Muscle layer of duodenum (tissue), 2 donors: ENCODE results near the gene NEDD9.

Experiments
- H3K27ac ChIP-seq: one replicate; pipeline ENCODE4 v1.7.0; 2013; ENCODE audit warnings: mild to moderate bottlenecking, low read length
- H3K27me3 ChIP-seq: one replicate; pipeline ENCODE4 v1.7.0; 2013; ENCODE audit warnings: low read depth, mild to moderate bottlenecking, control low read depth, low read length
- H3K36me3 ChIP-seq, 2 donors: one replicate each; pipeline ENCODE4 v1.7.0; 2013; ENCODE audit warnings: low read length in 2 of 2, control low read depth in 1 of 2, mild to moderate bottlenecking in 1 of 2; ENCODE audit not compliant: insufficient read depth in 2 of 2, control insufficient read depth in 1 of 2
- H3K4me1 ChIP-seq, 2 donors: one replicate each; pipeline ENCODE4 v1.7.0; 2013; ENCODE audit warnings: low read length in 2 of 2, mild to moderate bottlenecking in 2 of 2, control low read depth in 1 of 2, moderate library complexity in 1 of 2; ENCODE audit not compliant: insufficient read depth in 2 of 2, control insufficient read depth in 1 of 2
- H3K4me3 ChIP-seq, 2 donors: one replicate each; pipeline ENCODE4 v1.7.0; 2013; ENCODE audit warnings: low read length in 2 of 2, low read depth in 1 of 2, mild to moderate bottlenecking in 1 of 2
- H3K9me3 ChIP-seq, 2 donors: one replicate each; pipeline ENCODE4 v1.7.0; 2013; ENCODE audit warnings: low read length in 2 of 2, control low read depth in 1 of 2, mild to moderate bottlenecking in 1 of 2; ENCODE audit not compliant: control insufficient read depth in 1 of 2
- donor health status: healthy.

NEDD9 gene

GRCh38 chr6:11179419-11180202 lies 52.9 kb downstream of the NEDD9 start:
- Histone ChIP-seq H3K27me3 (no peaks in the 10 kb centered on the region), H3K27ac (no peak overlapping the region), H3K4me3 (no peak overlapping the region), H3K4me1 (no peaks in the 10 kb centered on the region), H3K36me3 (no peaks in the 10 kb centered on the region), H3K9me3 (no peaks in the 10 kb centered on the region)

- H3K27ac ChIP-seq, result no peak overlapping the region
- no peaks in the 10 kb centered on the region for H3K4me1 ChIP-seq
- H3K9me3 ChIP-seq, result no peaks in the 10 kb centered on the region
- H3K4me3 ChIP-seq, result no peak overlapping the region
- H3K36me3 ChIP-seq, result no peaks in the 10 kb centered on the region
- H3K27me3 ChIP-seq, result no peaks in the 10 kb centered on the region
Observed at GRCh38 chr6:11179088-11179418, 53.4 kb downstream of the NEDD9 start.

- H3K36me3 ChIP-seq, result no peaks in the 10 kb centered on the region
- H3K4me1 ChIP-seq, result peaks cover 0 to 4% of the 10 kb centered on the region in 2 donors
Observed at GRCh38 chr6:11177271-11177670, 55.2 kb downstream of the NEDD9 start.

GRCh38 chr6:11174242-11174611 lies 58.2 kb downstream of the NEDD9 start:
- H3K4me1 ChIP-seq, result peaks cover 0 to 4% of the 10 kb centered on the region in 2 donors
- no peaks in the 10 kb centered on the region for H3K27me3 ChIP-seq
- no peak overlapping the region for H3K4me3 ChIP-seq
- H3K36me3 ChIP-seq, result no peaks in the 10 kb centered on the region
- H3K27ac ChIP-seq, result no peak overlapping the region
- H3K9me3 ChIP-seq, result no peaks in the 10 kb centered on the region

More at GRCh38 chr6:11177271-11177670, 55.2 kb downstream of the NEDD9 start:
- no peaks in the 10 kb centered on the region for H3K27me3 ChIP-seq
- H3K27ac ChIP-seq, result no peak overlapping the region
- H3K4me3 ChIP-seq, result no peak overlapping the region
- no peaks in the 10 kb centered on the region for H3K9me3 ChIP-seq

- Histone ChIP-seq H3K9me3 (no peaks in the 10 kb centered on the region), H3K4me3 (no peak overlapping the region), H3K27me3 (no peaks in the 10 kb centered on the region), H3K27ac (no peak overlapping the region), H3K36me3 (no peaks in the 10 kb centered on the region), H3K4me1 (peaks cover 0 to 4% of the 10 kb centered on the region in 2 donors)
Observed at GRCh38 chr6:11172501-11173327, 59.8 kb downstream of the NEDD9 start.

- Histone ChIP-seq H3K27me3 (no peaks in the 10 kb centered on the region), H3K36me3 (no peaks in the 10 kb centered on the region), H3K27ac (no peak overlapping the region), H3K4me1 (peaks cover 0 to 4% of the 10 kb centered on the region in 2 donors), H3K4me3 (no peak overlapping the region), H3K9me3 (no peaks in the 10 kb centered on the region)
Observed at GRCh38 chr6:11171952-11172351, 60.5 kb downstream of the NEDD9 start.

GRCh38 chr6:11168091-11168635 lies 64.3 kb downstream of the NEDD9 start:
- no peaks in the 10 kb centered on the region for H3K27me3 ChIP-seq
- no peak overlapping the region for H3K27ac ChIP-seq
- no peaks in the 10 kb centered on the region for H3K36me3 ChIP-seq
- no peaks in the 10 kb centered on the region for H3K9me3 ChIP-seq
- H3K4me1 ChIP-seq, result peaks cover 0 to 4% of the 10 kb centered on the region in 2 donors
- H3K4me3 ChIP-seq, result no peak overlapping the region

GRCh38 chr6:11166948-11167347 lies 65.5 kb downstream of the NEDD9 start:
- Histone ChIP-seq H3K4me3 (no peak overlapping the region), H3K9me3 (no peaks in the 10 kb centered on the region), H3K27me3 (no peaks in the 10 kb centered on the region), H3K4me1 (no peaks in the 10 kb centered on the region), H3K27ac (no peak overlapping the region), H3K36me3 (no peaks in the 10 kb centered on the region)

GRCh38 chr6:11164717-11165646 lies 67.5 kb downstream of the NEDD9 start:
- H3K4me1 ChIP-seq, result no peaks in the 10 kb centered on the region
- H3K27ac ChIP-seq, result no peak overlapping the region
- no peaks in the 10 kb centered on the region for H3K27me3 ChIP-seq

GRCh38 chr6:11163932-11164331 lies 68.5 kb downstream of the NEDD9 start:
- Histone ChIP-seq H3K27ac (no peak overlapping the region), H3K36me3 (no peaks in the 10 kb centered on the region), H3K4me1 (no peaks in the 10 kb centered on the region), H3K9me3 (no peaks in the 10 kb centered on the region), H3K27me3 (no peaks in the 10 kb centered on the region), H3K4me3 (no peak overlapping the region)

More at GRCh38 chr6:11164717-11165646, 67.5 kb downstream of the NEDD9 start:
- Histone ChIP-seq H3K9me3 (no peaks in the 10 kb centered on the region), H3K36me3 (no peaks in the 10 kb centered on the region), H3K4me3 (no peak overlapping the region)

- no peaks in the 10 kb centered on the region for H3K9me3 ChIP-seq
- H3K4me1 ChIP-seq, result no peaks in the 10 kb centered on the region
- no peak overlapping the region for H3K27ac ChIP-seq
- no peaks in the 10 kb centered on the region for H3K36me3 ChIP-seq
- H3K4me3 ChIP-seq, result no peak overlapping the region
- H3K27me3 ChIP-seq, result no peaks in the 10 kb centered on the region
Observed at GRCh38 chr6:11162262-11162661, 70.2 kb downstream of the NEDD9 start.
